LNCAP (cell line): ENCODE results near the gene ADGRA1.

ENCODE experiments used
- CTCF ChIP-seq: fragments of 450-650 bp; IDR thresholded peaks from 2 replicates; pipeline ENCODE4 v1.5.1; 2017; ENCODE audit warnings: mild to moderate bottlenecking

Gene ADGRA1

GRCh38 chr10:133166828-133167692, 79.3 kb downstream of the ADGRA1 start:
- no peak for TF ChIP-seq CTCF

GRCh38 chr10:133167693-133168616, 80.2 kb downstream of the ADGRA1 start:
- no peak for TF ChIP-seq CTCF

GRCh38 chr10:133168617-133169031, 80.9 kb downstream of the ADGRA1 start:
- no peak for TF ChIP-seq CTCF

- no peak for TF ChIP-seq CTCF
These were observed 81.6 kb downstream of the ADGRA1 start for GRCh38 chr10:133169173-133169947.

- no peak for TF ChIP-seq CTCF
These were observed 82.4 kb downstream of the ADGRA1 start for GRCh38 chr10:133170092-133170491.

- no peak for TF ChIP-seq CTCF
These were observed 86.3 kb downstream of the ADGRA1 start for GRCh38 chr10:133173860-133174640.
